Measurements from ENCODE around the gene ERC2. TPM values are rescaled to one million over a fixed set of nuclear protein-coding genes. Genes with fewer than 3 reads are reported as not detected.

Gene ERC2
- total RNA-seq, 1 experiment from 2014 or later = 0.77 TPM

- no peaks in the 10 kb centered on the region for H3K9me2 ChIP-seq (replicated peaks; ENCODE audit: low read length)
- CTCF ChIA-PET = no interaction called here
Measured at GRCh38 chr3:56309465-56309864, 158.8 kb downstream of the ERC2 start.

GRCh38 chr3:56308471-56308870, 159.8 kb downstream of the ERC2 start:
- POLR2A ChIA-PET (ENCODE audit: unreplicated experiment) = no interaction called here

More at GRCh38 chr3:56309465-56309864, 158.8 kb downstream of the ERC2 start:
- Histone ChIP-seq H3K4me3 (ENCODE audit: low read length) (no peak overlapping the region), H2AFZ (ENCODE audit: low read length) (no peak overlapping the region), H3K36me3 (ENCODE audit: low read depth, low read length) (no peaks in the 10 kb centered on the region), H3K4me2 (ENCODE audit: low read length) (no peak overlapping the region), H4K20me1 (ENCODE audit: low read length) (no peaks in the 10 kb centered on the region), H3K79me2 (ENCODE audit: low read length) (no peaks in the 10 kb centered on the region), H3K9me3 (ENCODE audit: low read length) (no peaks in the 10 kb centered on the region), H3K4me1 (ENCODE audit: insufficient read depth, low read length) (no peaks in the 10 kb centered on the region), H3F3A (ENCODE audit: low read length, unreplicated experiment) (no peaks in the 10 kb centered on the region), H3K27ac (ENCODE audit: low read length) (no peak overlapping the region), H3K27me3 (ENCODE audit: low read length) (peaks cover 16% of the 10 kb centered on the region), H3K9ac (ENCODE audit: low read length) (no peak overlapping the region)
- intact Hi-C loops (cut with micrococcal nuclease) = no loop called here
- DNase-seq (no peak), ATAC-seq (no peak)
- TF ChIP-seq CTCF (conservative IDR thresholded peaks at IDR 0.05; ENCODE audit: low read depth, low read length) = no peak
- BruUV-seq (replicated peaks) = no TSS peak
- POLR2A ChIA-PET (ENCODE audit: unreplicated experiment) = no interaction called here

GRCh38 chr3:56304069-56304468, 164.2 kb downstream of the ERC2 start:
- H3K27me3 ChIP-seq (ENCODE audit: low read length) = no peaks in the 10 kb centered on the region
- no peak for DNase-seq
- no peaks in the 10 kb centered on the region for H3F3A ChIP-seq (ENCODE audit: low read length, unreplicated experiment)
- no peaks in the 10 kb centered on the region for H3K36me3 ChIP-seq (ENCODE audit: low read depth, low read length)
- no peaks in the 10 kb centered on the region for H3K4me1 ChIP-seq (ENCODE audit: insufficient read depth, low read length)
- H4K20me1 ChIP-seq (ENCODE audit: low read length) = no peaks in the 10 kb centered on the region
- H3K9ac ChIP-seq (ENCODE audit: low read length) = no peak overlapping the region
- H3K4me3 ChIP-seq (ENCODE audit: low read length) = no peak overlapping the region
- BruUV-seq (replicated peaks) = no TSS peak
- ATAC-seq = no peak
- H3K27ac ChIP-seq (ENCODE audit: low read length) = no peak overlapping the region
- H3K9me3 ChIP-seq (ENCODE audit: low read length) = no peaks in the 10 kb centered on the region
- intact Hi-C loops (cut with micrococcal nuclease) = no loop called here
- POLR2A ChIA-PET (ENCODE audit: unreplicated experiment) = no interaction called here
- no peak overlapping the region for H3K4me2 ChIP-seq (ENCODE audit: low read length)
- TF ChIP-seq CTCF (conservative IDR thresholded peaks at IDR 0.05; ENCODE audit: low read depth, low read length) = no peak
- no peak for TF ChIP-seq EZH2phosphoT487 (IDR thresholded peaks at IDR 0.05; ENCODE audit: borderline replicate concordance, low read length)
- no peak for TF ChIP-seq EZH2 (IDR thresholded peaks at IDR 0.05; ENCODE audit: low read length, unreplicated experiment)
- H3K79me2 ChIP-seq (ENCODE audit: low read length) = no peaks in the 10 kb centered on the region
- CTCF ChIA-PET = no interaction called here
- no peaks in the 10 kb centered on the region for H3K9me2 ChIP-seq (replicated peaks; ENCODE audit: low read length)
- no peak overlapping the region for H2AFZ ChIP-seq (ENCODE audit: low read length)

More at GRCh38 chr3:56308471-56308870, 159.8 kb downstream of the ERC2 start:
- TF ChIP-seq CTCF (conservative IDR thresholded peaks at IDR 0.05; ENCODE audit: low read depth, low read length) (no peak), EZH2 (IDR thresholded peaks at IDR 0.05; ENCODE audit: low read length, unreplicated experiment) (no peak), EZH2phosphoT487 (IDR thresholded peaks at IDR 0.05; ENCODE audit: borderline replicate concordance, low read length) (no peak)
- Histone ChIP-seq H3K36me3 (ENCODE audit: low read depth, low read length) (no peaks in the 10 kb centered on the region), H3K27ac (ENCODE audit: low read length) (no peak overlapping the region), H3K9me3 (ENCODE audit: low read length) (no peaks in the 10 kb centered on the region), H3F3A (ENCODE audit: low read length, unreplicated experiment) (no peaks in the 10 kb centered on the region), H4K20me1 (ENCODE audit: low read length) (no peaks in the 10 kb centered on the region), H3K27me3 (ENCODE audit: low read length) (peaks cover 15% of the 10 kb centered on the region), H3K79me2 (ENCODE audit: low read length) (no peaks in the 10 kb centered on the region), H3K9ac (ENCODE audit: low read length) (no peak overlapping the region), H3K4me2 (ENCODE audit: low read length) (no peak overlapping the region), H2AFZ (ENCODE audit: low read length) (no peak overlapping the region), H3K4me1 (ENCODE audit: insufficient read depth, low read length) (no peaks in the 10 kb centered on the region), H3K9me2 (replicated peaks; ENCODE audit: low read length) (no peaks in the 10 kb centered on the region), H3K4me3 (ENCODE audit: low read length) (no peak overlapping the region)
- ATAC-seq = no peak
- intact Hi-C loops (cut with micrococcal nuclease) = no loop called here
- BruUV-seq (replicated peaks) = no TSS peak
- CTCF ChIA-PET = no interaction called here
- DNase-seq = no peak

Measured in PC-3 (cell line).